Measurements from ENCODE around the gene UBE2E2. TPM values are rescaled to one million over a fixed set of nuclear protein-coding genes. Genes with fewer than 3 reads are reported as not detected.
A peak's percentile ranks its signal among the peaks of the same experiment; 100 is the strongest.
"Not testable (repeated sequence)": the region's sequence is repeated elsewhere in the genome, so short reads cannot be mapped to it uniquely, and the experiment has no call there.

The UBE2E2 gene
- total RNA-seq, 2 experiments from 2014 or later: 41.1 to 48.8 TPM

DNA sequence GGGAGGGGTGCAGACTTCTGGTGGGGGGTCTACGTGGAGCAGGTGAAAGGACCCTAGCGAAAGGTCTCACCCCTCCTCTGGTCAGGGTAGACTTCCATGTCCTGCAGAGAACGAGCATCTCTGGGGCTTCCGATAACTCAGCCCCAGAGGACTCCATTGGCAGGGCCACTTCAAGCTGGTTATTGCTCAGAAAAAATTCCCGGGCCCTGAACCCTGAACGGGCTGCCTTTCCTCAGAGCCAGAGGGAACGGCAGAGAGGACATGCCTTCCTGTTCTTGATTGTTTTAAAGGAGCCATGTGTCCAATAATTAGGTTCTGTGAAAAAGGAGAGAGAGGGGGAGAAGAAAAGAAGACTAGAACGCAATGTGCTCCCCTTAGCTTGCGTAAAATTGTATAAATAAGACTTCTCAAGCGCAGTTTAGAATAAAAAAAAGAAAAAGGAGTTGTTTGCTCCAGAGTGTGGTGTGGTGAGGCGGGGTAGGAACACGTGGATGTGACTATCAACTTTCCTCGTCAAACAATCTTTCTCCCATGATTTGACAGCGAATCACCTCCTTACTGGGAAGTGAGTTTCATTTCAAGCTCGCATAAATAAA, 409.3 kb downstream of the UBE2E2 start:
- H4K20me1 ChIP-seq (ENCODE audit: insufficient read depth, low read length): no peaks in the 10 kb centered on the region
- H2AFZ ChIP-seq (ENCODE audit: low read length): peak overlapping the region; percentile 95
- peaks cover 4% of the 10 kb centered on the region; the same call in 1 of the 2 replicates for H3K36me3 ChIP-seq (ENCODE audit: insufficient read depth, low read length)
- peak overlapping the region; percentile 5 for H3K27ac ChIP-seq (ENCODE audit: low read depth, low read length, poor library complexity, severe bottlenecking)
- TF ChIP-seq, protein P1, sequence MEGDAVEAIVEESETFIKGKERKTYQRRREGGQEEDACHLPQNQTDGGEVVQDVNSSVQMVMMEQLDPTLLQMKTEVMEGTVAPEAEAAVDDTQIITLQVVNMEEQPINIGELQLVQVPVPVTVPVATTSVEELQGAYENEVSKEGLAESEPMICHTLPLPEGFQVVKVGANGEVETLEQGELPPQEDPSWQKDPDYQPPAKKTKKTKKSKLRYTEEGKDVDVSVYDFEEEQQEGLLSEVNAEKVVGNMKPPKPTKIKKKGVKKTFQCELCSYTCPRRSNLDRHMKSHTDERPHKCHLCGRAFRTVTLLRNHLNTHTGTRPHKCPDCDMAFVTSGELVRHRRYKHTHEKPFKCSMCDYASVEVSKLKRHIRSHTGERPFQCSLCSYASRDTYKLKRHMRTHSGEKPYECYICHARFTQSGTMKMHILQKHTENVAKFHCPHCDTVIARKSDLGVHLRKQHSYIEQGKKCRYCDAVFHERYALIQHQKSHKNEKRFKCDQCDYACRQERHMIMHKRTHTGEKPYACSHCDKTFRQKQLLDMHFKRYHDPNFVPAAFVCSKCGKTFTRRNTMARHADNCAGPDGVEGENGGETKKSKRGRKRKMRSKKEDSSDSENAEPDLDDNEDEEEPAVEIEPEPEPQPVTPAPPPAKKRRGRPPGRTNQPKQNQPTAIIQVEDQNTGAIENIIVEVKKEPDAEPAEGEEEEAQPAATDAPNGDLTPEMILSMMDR (conservative IDR thresholded peaks at IDR 0.05; ENCODE audit: low read length): no peak
- no peak for TF ChIP-seq EZH2phosphoT487 (IDR thresholded peaks at IDR 0.05; ENCODE audit: borderline replicate concordance, low read depth, low read length)
- no TSS peak for BruUV-seq (replicated peaks)
- CTCF ChIA-PET (ENCODE audit: unreplicated experiment): interaction anchor here (0.6 to 1.6 kb wide), 6 partner anchors 9 to 539 kb away, joined by 4 to 19 read pairs (median 8); no protein-coding TSS in a partner anchor
- H3K9me3 ChIP-seq (ENCODE audit: low read length): no peaks in the 10 kb centered on the region; the same call in 1 of the 2 replicates
- POLR2A ChIA-PET: interaction anchor here (0.6 to 3.3 kb wide), 22 partner anchors 9 to 253 kb away, joined by 3 to 26 read pairs (median 4); no protein-coding TSS in a partner anchor
- no peaks in the 10 kb centered on the region for H3K79me2 ChIP-seq (ENCODE audit: insufficient read depth, low read depth, low read length)
- peak overlapping the region; percentile 41 for H3K4me3 ChIP-seq (ENCODE audit: low read depth, low read length, poor library complexity, severe bottlenecking)
- DNase-seq (ENCODE audit: low spot score): no peak
- intact Hi-C loops (cut with micrococcal nuclease; ENCODE audit: unreplicated experiment): loop anchor here (10.0 kb wide), 1 partner anchor 332 kb away; the partner anchor contains the start of gene NR1D2
- H3K4me1 ChIP-seq (ENCODE audit: insufficient read depth, low read length, poor library complexity, severe bottlenecking): peaks cover 52% of the 10 kb centered on the region
- no peaks in the 10 kb centered on the region for H3K9me2 ChIP-seq (ENCODE audit: insufficient read depth, low read length)
- H3K4me2 ChIP-seq (ENCODE audit: low read length): peak overlapping the region; percentile 60

DNA sequence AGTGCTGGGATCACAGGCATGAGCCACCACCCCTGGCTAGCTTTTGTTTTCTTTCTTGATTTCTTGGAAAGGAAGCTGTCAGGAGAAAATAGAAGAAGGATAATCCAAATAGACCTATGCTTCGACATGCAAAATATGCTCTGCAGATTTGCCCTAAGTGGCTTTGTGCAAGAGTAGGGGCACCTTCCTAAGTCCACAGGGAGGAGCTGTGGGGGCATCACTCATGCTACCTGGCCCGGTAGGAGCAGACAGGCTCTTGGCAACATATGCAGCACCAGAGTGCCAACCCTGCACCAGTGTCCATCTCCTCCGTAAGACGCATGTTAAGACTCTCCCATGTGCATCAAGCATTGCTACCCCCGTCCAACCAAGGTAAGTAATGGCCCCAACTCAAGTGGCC, 411.9 kb downstream of the UBE2E2 start:
- TF ChIP-seq, protein P1 (conservative IDR thresholded peaks at IDR 0.05; ENCODE audit: low read length): peak; percentile 56
- TF ChIP-seq EZH2phosphoT487 (IDR thresholded peaks at IDR 0.05; ENCODE audit: borderline replicate concordance, low read depth, low read length): no peak
- Histone ChIP-seq H3K36me3 (ENCODE audit: insufficient read depth, low read length) (peaks cover 4% of the 10 kb centered on the region; the same call in 1 of the 2 replicates), H3K4me1 (ENCODE audit: insufficient read depth, low read length, poor library complexity, severe bottlenecking) (peaks cover 54% of the 10 kb centered on the region), H3K9me3 (ENCODE audit: low read length) (no peaks in the 10 kb centered on the region; the same call in 1 of the 2 replicates), H3K4me2 (ENCODE audit: low read length) (no peak overlapping the region), H3K4me3 (ENCODE audit: low read depth, low read length, poor library complexity, severe bottlenecking) (no peak overlapping the region), H3K79me2 (ENCODE audit: insufficient read depth, low read depth, low read length) (no peaks in the 10 kb centered on the region), H3K9me2 (ENCODE audit: insufficient read depth, low read length) (no peaks in the 10 kb centered on the region), H2AFZ (ENCODE audit: low read length) (no peak overlapping the region; the same call in 1 of the 2 replicates), H4K20me1 (ENCODE audit: insufficient read depth, low read length) (no peaks in the 10 kb centered on the region), H3K27ac (ENCODE audit: low read depth, low read length, poor library complexity, severe bottlenecking) (no peak overlapping the region)
- CTCF ChIA-PET (ENCODE audit: unreplicated experiment): interaction anchor here (0.6 to 1.5 kb wide), 3 partner anchors 13 to 21 kb away, joined by 3 to 4 read pairs (median 3); no protein-coding TSS in a partner anchor
- intact Hi-C loops (cut with micrococcal nuclease; ENCODE audit: unreplicated experiment): loop anchor here (1.0 to 10.0 kb wide), 2 partner anchors 145 to 330 kb away; partner anchors contain the start of gene NR1D2
- POLR2A ChIA-PET: interaction anchor here (0.6 to 1.5 kb wide), 7 partner anchors 9 to 410 kb away, joined by 3 to 6 read pairs (median 3); no protein-coding TSS in a partner anchor
- DNase-seq (ENCODE audit: low spot score): peak; percentile 65
- BruUV-seq (replicated peaks): no TSS peak

DNA sequence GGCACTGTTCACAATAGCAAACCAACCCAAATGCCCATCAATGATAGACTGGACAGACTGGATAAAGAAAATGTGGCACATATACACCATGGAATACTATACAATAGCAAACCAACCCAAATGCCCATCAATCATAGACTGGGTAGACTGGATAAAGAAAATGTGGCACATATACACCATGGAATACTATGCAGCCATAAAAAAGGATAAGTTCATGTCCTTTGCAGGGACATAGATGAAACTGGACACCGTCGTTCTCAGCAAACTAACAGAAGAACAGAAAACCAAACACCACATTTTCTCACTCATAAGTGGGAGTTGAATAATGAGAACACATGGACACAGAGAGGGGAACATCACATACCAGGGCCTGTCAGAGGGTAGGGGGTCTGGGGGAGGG, 415.3 kb downstream of the UBE2E2 start:
- H3K36me3 ChIP-seq (ENCODE audit: insufficient read depth, low read length); H3K4me2 ChIP-seq (ENCODE audit: low read length); H3K4me3 ChIP-seq (ENCODE audit: low read depth, low read length, poor library complexity, severe bottlenecking); H2AFZ ChIP-seq (ENCODE audit: low read length); POLR2A ChIA-PET; CTCF ChIA-PET (ENCODE audit: unreplicated experiment); H3K9me2 ChIP-seq (ENCODE audit: insufficient read depth, low read length); H3K79me2 ChIP-seq (ENCODE audit: insufficient read depth, low read depth, low read length); BruUV-seq (replicated peaks); H3K27ac ChIP-seq (ENCODE audit: low read depth, low read length, poor library complexity, severe bottlenecking); H4K20me1 ChIP-seq (ENCODE audit: insufficient read depth, low read length); DNase-seq (ENCODE audit: low spot score): not testable (repeated sequence)
- intact Hi-C loops (cut with micrococcal nuclease; ENCODE audit: unreplicated experiment): loop anchor here (10.0 kb wide), 1 partner anchor 326 kb away; the partner anchor contains the start of gene NR1D2
- Histone ChIP-seq H3K4me1 (ENCODE audit: insufficient read depth, low read length, poor library complexity, severe bottlenecking) (peaks cover 31% of the 10 kb centered on the region), H3K9me3 (ENCODE audit: low read length) (peaks cover 15% of the 10 kb centered on the region)

All from OCI-LY7 (cell line).